Measurements from ENCODE around the gene PEX14. TPM values are rescaled to one million over a fixed set of nuclear protein-coding genes. Genes with fewer than 3 reads are reported as not detected.
A peak's percentile ranks its signal among the peaks of the same experiment; 100 is the strongest.

Gene PEX14
- total and polyA plus RNA-seq, 10 of the 15 experiments (the other 5 are each of a cell fraction or from before 2014, with no cell fraction given), result 1.4 to 23.2 (median 12.0) TPM

- TF ChIP-seq NRF1 (conservative IDR thresholded peaks at IDR 0.05; ENCODE audit: low read depth, low read length), result no peak
- no peak for TF ChIP-seq EGR1 (IDR thresholded peaks at IDR 0.05; ENCODE audit: borderline replicate concordance in 1 of 2, low read depth in 2 of 2, low read length in 2 of 2)
- peak; percentile 74 for TF ChIP-seq SMC3 (IDR thresholded peaks at IDR 0.05; ENCODE audit: borderline replicate concordance, low read length)
- TF ChIP-seq E2F4 (IDR thresholded peaks at IDR 0.05; ENCODE audit: low read depth, low read length), result no peak
- peak; percentile 94 for TF ChIP-seq CHD2 (IDR thresholded peaks at IDR 0.05; ENCODE audit: borderline replicate concordance, low read depth, low read length)
- TF ChIP-seq MTA3 (IDR thresholded peaks at IDR 0.05; ENCODE audit: borderline replicate concordance, low read length), result no peak
- TF ChIP-seq CTCF (IDR thresholded peaks at IDR 0.05 in 2 of 3, conservative IDR thresholded peaks at IDR 0.05 in 1 of 3; ENCODE audit: control insufficient read depth in 2 of 3, extremely low read depth in 1 of 3, insufficient read depth in 1 of 3, low read depth in 3 of 3, low read length in 3 of 3), result peak; percentile 88 to 93 (median 92)
- no peak for TF ChIP-seq WRNIP1 (IDR thresholded peaks at IDR 0.05; ENCODE audit: borderline replicate concordance, low read depth, low read length)
- no peak for TF ChIP-seq SRF (IDR thresholded peaks at IDR 0.05; ENCODE audit: low read depth in 2 of 2, low read length in 2 of 2)
- TF ChIP-seq SPI1 (IDR thresholded peaks at IDR 0.05; ENCODE audit: borderline replicate concordance, insufficient read depth, low read depth, low read length), result peak; percentile 33; the same call in 1 of the 2 replicates
- no peak for TF ChIP-seq NR2C2 (IDR thresholded peaks at IDR 0.05; ENCODE audit: borderline replicate concordance, control insufficient read depth, insufficient read length, low read depth)
- no peak for TF ChIP-seq E2F8 (IDR thresholded peaks at IDR 0.05; ENCODE audit: low read depth, partially characterized antibody)
- TF ChIP-seq DPF2 (IDR thresholded peaks at IDR 0.05), result no peak
- TF ChIP-seq SP1 (IDR thresholded peaks at IDR 0.05; ENCODE audit: low read depth, low read length), result no peak
- TF ChIP-seq POLR2AphosphoS2 (IDR thresholded peaks at IDR 0.05; ENCODE audit: low read depth, low read length), result no peak
- TF ChIP-seq SUPT20H (IDR thresholded peaks at IDR 0.05; ENCODE audit: borderline replicate concordance, control insufficient read depth, low read depth, low read length), result no peak
- TF ChIP-seq NFYA (IDR thresholded peaks at IDR 0.05; ENCODE audit: borderline replicate concordance, low read depth, low read length), result no peak
- peak; percentile 71; the same call in 1 of the 2 replicates for TF ChIP-seq ZNF207 (IDR thresholded peaks at IDR 0.05; ENCODE audit: borderline replicate concordance)
- TF ChIP-seq SMARCA5 (IDR thresholded peaks at IDR 0.05), result peak; percentile 76
- no peak for TF ChIP-seq RCOR1 (conservative IDR thresholded peaks at IDR 0.05; ENCODE audit: low read depth, low read length)
- no peak for TF ChIP-seq PML (IDR thresholded peaks at IDR 0.05; ENCODE audit: low read length)
- no peak for TF ChIP-seq CBX3 (IDR thresholded peaks at IDR 0.05; ENCODE audit: borderline replicate concordance, low read depth)
- TF ChIP-seq HDGF (IDR thresholded peaks at IDR 0.05), result no peak
- TF ChIP-seq ZNF217 (IDR thresholded peaks at IDR 0.05), result no peak
Measured at GRCh38 chr1:10494754-10495474, 20.2 kb downstream of the PEX14 start (continued).
